GM23338 (cell line): ENCODE measurements around the gene MAP2K5. TPM values are rescaled to one million over a fixed set of nuclear protein-coding genes. Genes with fewer than 3 reads are reported as not detected.
A peak's percentile ranks its signal among the peaks of the same experiment; 100 is the strongest.

Source experiments
- ATAC-seq: fragments of 200-7000 bp; cut with Tn5 transposase; 3 replicates; pipeline ENCODE4 v1.9.1; 2020
- DNase-seq: peaks from one replicate; pipeline ENCODE4 v3.0.0-alpha.2; 2015; ENCODE audit warnings: low spot score
- H2AFZ ChIP-seq: fragments of 200-600 bp; sonication (generic); 2 replicates; pipeline ENCODE4 v1.8.0; 2016; ENCODE audit warnings: antibody characterized with exemption, mild to moderate bottlenecking, moderate library complexity
- H3F3A ChIP-seq: fragments of 200-600 bp; sonication (generic); replicated peaks from 2 replicates; pipeline ENCODE4 v1.8.0; 2017; ENCODE audit warnings: antibody characterized with exemption, mixed run types, low read depth
- H3K27ac ChIP-seq: fragments of 200-600 bp; sonication (generic); 2 replicates; pipeline ENCODE4 v1.6.1; 2016; ENCODE audit warnings: low read depth
- H3K27me3 ChIP-seq: fragments of 200-600 bp; sonication (generic); 2 replicates; pipeline ENCODE4 v1.8.0; 2016; ENCODE audit warnings: mild to moderate bottlenecking, mixed run types, moderate library complexity; ENCODE audit not compliant: insufficient read depth
- H3K36me3 ChIP-seq: fragments of 200-600 bp; sonication (generic); 2 replicates; pipeline ENCODE4 v1.8.0; 2016; ENCODE audit warnings: mild to moderate bottlenecking; ENCODE audit not compliant: insufficient read depth
- H3K4me1 ChIP-seq: fragments of 200-600 bp; sonication (generic); 2 replicates; pipeline ENCODE4 v1.8.0; 2016; ENCODE audit warnings: mild to moderate bottlenecking, moderate library complexity; ENCODE audit not compliant: insufficient read depth
- H3K4me2 ChIP-seq: fragments of 200-600 bp; sonication (generic); 2 replicates; pipeline ENCODE4 v1.7.1; 2017; ENCODE audit warnings: mixed run types
- H3K4me3 ChIP-seq: fragments of 200-600 bp; sonication (generic); 2 replicates; pipeline ENCODE4 v1.6.1; 2016; ENCODE audit warnings: mixed run types
- H3K79me2 ChIP-seq: fragments of 200-600 bp; sonication (generic); replicated peaks from 2 replicates; pipeline ENCODE4 v1.8.0; 2017; ENCODE audit warnings: mild to moderate bottlenecking; ENCODE audit not compliant: insufficient read depth
- H3K9me2 ChIP-seq: fragments of 200-600 bp; sonication (generic); 2 replicates; pipeline ENCODE4 v1.8.0; 2017; ENCODE audit not compliant: insufficient read depth
- H4K20me1 ChIP-seq: fragments of 200-600 bp; sonication (generic); replicated peaks from 2 replicates; pipeline ENCODE4 v1.8.0; 2017; ENCODE audit warnings: mild to moderate bottlenecking; ENCODE audit not compliant: insufficient read depth
- H3K27ac Mint-ChIP-seq: 2 replicates; pipeline ENCODE4 v1.8.0; 2020; ENCODE audit warnings: inconsistent platforms, mild to moderate bottlenecking, moderate library complexity, mixed read lengths
- H3K27me3 Mint-ChIP-seq: 3 replicates; pipeline ENCODE4 v1.8.0; 2022; ENCODE audit warnings: low read depth, mild to moderate bottlenecking, moderate library complexity, mixed read lengths, inconsistent platforms; ENCODE audit not compliant: insufficient read depth, poor library complexity
- H3K36me3 Mint-ChIP-seq: 3 replicates; pipeline ENCODE4 v1.8.0; 2021; ENCODE audit warnings: low read depth, mild to moderate bottlenecking, inconsistent platforms, moderate library complexity, mixed read lengths
- H3K4me1 Mint-ChIP-seq: 3 replicates; pipeline ENCODE4 v1.8.0; 2020; ENCODE audit warnings: mild to moderate bottlenecking, inconsistent platforms, mixed read lengths
- H3K4me3 Mint-ChIP-seq: 3 replicates; pipeline ENCODE4 v1.8.0; 2021; ENCODE audit warnings: moderate library complexity, mild to moderate bottlenecking, inconsistent platforms, mixed read lengths
- H3K9me3 Mint-ChIP-seq: 3 replicates; pipeline ENCODE4 v1.8.0; 2020; ENCODE audit warnings: moderate library complexity, mild to moderate bottlenecking, inconsistent platforms, mixed read lengths
- EZH2 ChIP-seq: fragments of 200-600 bp; sonication (generic); IDR thresholded peaks from one replicate; pipeline ENCODE4 v1.8.0; 2017; ENCODE audit warnings: antibody characterized with exemption, mild to moderate bottlenecking, low read depth; ENCODE audit not compliant: unreplicated experiment
- JUNB ChIP-seq: IDR thresholded peaks from one replicate; pipeline ENCODE4 v1.6.1; 2016; ENCODE audit warnings: antibody characterized with exemption; ENCODE audit not compliant: unreplicated experiment
- NANOG ChIP-seq: IDR thresholded peaks from 2 replicates; pipeline ENCODE4 v1.6.1; 2016; ENCODE audit warnings: antibody characterized with exemption, borderline replicate concordance
- STAT1 ChIP-seq: IDR thresholded peaks from one replicate; pipeline ENCODE4 v1.6.1; 2016; ENCODE audit warnings: antibody characterized with exemption; ENCODE audit not compliant: unreplicated experiment
- ZNF114 ChIP-seq: fragments of 250-450 bp; sonication (Bioruptor Pico); IDR thresholded peaks from 2 replicates; pipeline ENCODE4 v1.5.0; 2020; ENCODE audit warnings: mild to moderate bottlenecking, moderate library complexity
- ZNF331 ChIP-seq: fragments of 250-450 bp; sonication (Bioruptor Pico); IDR thresholded peaks from 2 replicates; pipeline ENCODE4 v1.5.0; 2020; ENCODE audit warnings: low read depth, mild to moderate bottlenecking, moderate library complexity
- polyA plus RNA-seq: library from polyadenylated mRNA; unstranded; fragments of >200 nt; fragmentation: Nextera tagmentation; extraction: Ambion mirVana; gene quantifications from 2 replicates; pipeline ENCODE4 v1.2.1, GENCODE V29; 2016
- total RNA-seq: library from RNA; depleted of rRNA; stranded (reverse); fragments of >200 nt; shearing (Covaris generic); gene quantifications from 2 replicates; pipeline ENCODE4 v1.2.3, GENCODE V29; 2014
- TF ChIP-seq, protein P1 (sequence below), 2 experiments: fragments of 200-600 bp in 1 of 2; sonication (generic) in 1 of 2; conservative IDR thresholded peaks; 2 replicates each; pipeline versions ENCODE4 v1.5.1 to v1.6.1; 2016 to 2017; ENCODE audit warnings: antibody characterized with exemption in 2 of 2, low read depth in 2 of 2, mild to moderate bottlenecking in 2 of 2, moderate library complexity in 1 of 2
- TF ChIP-seq, protein P2 (sequence below): fragments of 250-450 bp; sonication (Bioruptor Pico); IDR thresholded peaks from 2 replicates; pipeline ENCODE4 v1.5.0; 2020; ENCODE audit warnings: mild to moderate bottlenecking, moderate library complexity

Gene MAP2K5
- total and polyA plus RNA-seq, 2 experiments from 2014 or later, result 6.5 to 13.6 TPM

DNA sequence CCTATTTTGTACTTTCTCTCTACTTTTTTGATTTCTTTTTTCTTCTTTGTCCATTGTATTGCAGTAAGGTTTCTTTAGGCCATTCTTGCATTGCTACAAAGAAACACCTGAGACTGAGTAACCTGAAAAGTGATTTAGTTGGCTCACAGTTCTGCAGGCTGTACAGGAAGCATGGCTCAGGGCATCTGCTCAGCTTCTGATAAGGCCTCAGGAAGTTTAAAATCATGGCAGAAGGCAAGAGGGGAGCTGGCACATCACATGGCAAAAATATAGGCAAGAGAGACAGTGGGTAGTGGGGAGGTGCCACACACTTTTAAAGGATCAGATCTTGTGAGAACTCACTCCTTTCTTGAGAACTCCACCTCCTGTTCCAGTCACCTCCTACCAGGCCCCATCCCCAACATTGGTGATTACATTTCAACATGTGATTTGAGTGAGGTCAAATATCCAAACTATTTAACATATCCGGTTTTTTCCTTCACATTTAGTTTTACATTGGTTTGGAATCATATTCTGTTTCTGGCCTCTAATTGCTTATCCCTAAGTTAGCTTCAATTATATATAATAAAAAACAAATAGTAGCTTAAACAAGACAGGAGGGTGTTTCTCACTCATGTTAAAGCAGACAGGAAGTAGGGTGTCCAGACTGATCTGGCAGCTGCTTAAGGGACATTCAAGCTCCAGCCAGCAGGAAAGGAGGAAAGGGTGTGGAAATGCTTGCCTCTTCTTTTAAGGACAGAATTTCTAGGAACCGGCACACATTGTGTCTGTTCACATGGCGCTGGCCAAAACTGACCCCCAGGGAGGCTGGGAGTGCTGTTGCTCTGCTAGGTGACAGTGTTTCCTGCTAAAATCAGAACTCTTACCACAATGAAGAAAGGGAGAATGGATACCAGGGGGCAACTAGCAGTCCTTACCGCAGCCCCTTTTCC, 254.0 kb downstream of the MAP2K5 start:
- Histone ChIP-seq H3K79me2 (no peaks in the 10 kb centered on the region), H3K4me2 (no peak overlapping the region), H3K36me3 (no peaks in the 10 kb centered on the region), H3K4me1 (peaks cover 19% of the 10 kb centered on the region), H3K9me2 (0 out of 2 replicates have a peak, but pooled peaks cover 2% of the 10 kb centered on the region), H3F3A (no peaks in the 10 kb centered on the region), H2AFZ (no peak overlapping the region), H4K20me1 (no peaks in the 10 kb centered on the region; the same call in 1 of the 2 replicates), H3K27me3 (no peaks in the 10 kb centered on the region), H3K27ac (0 out of 2 replicates have a peak overlapping the region, but pooled peaks have one; percentile 8), H3K4me3 (no peak overlapping the region)
- no peak for ATAC-seq
- TF ChIP-seq EZH2 (no peak), ZNF114 (CRISPR knock-in tag) (no peak), JUNB (no peak), ZNF331 (no peak), NANOG (no peak)
- TF ChIP-seq, protein P1, sequence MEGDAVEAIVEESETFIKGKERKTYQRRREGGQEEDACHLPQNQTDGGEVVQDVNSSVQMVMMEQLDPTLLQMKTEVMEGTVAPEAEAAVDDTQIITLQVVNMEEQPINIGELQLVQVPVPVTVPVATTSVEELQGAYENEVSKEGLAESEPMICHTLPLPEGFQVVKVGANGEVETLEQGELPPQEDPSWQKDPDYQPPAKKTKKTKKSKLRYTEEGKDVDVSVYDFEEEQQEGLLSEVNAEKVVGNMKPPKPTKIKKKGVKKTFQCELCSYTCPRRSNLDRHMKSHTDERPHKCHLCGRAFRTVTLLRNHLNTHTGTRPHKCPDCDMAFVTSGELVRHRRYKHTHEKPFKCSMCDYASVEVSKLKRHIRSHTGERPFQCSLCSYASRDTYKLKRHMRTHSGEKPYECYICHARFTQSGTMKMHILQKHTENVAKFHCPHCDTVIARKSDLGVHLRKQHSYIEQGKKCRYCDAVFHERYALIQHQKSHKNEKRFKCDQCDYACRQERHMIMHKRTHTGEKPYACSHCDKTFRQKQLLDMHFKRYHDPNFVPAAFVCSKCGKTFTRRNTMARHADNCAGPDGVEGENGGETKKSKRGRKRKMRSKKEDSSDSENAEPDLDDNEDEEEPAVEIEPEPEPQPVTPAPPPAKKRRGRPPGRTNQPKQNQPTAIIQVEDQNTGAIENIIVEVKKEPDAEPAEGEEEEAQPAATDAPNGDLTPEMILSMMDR (conservative IDR thresholded peaks at IDR 0.05; ENCODE audit: low read depth in 2 of 2), result no peak
- peaks cover 6% of the 10 kb centered on the region for H3K27me3 Mint-ChIP-seq
- DNase-seq, result no peak
- peaks cover 7% of the 10 kb centered on the region; the same call in 2 of the 3 replicates for H3K9me3 Mint-ChIP-seq
- no peak overlapping the region for H3K27ac Mint-ChIP-seq
- H3K36me3 Mint-ChIP-seq, result peaks cover 9% of the 10 kb centered on the region; the same call in 1 of the 3 replicates
- no peak overlapping the region for H3K4me3 Mint-ChIP-seq
- peaks cover 27% of the 10 kb centered on the region for H3K4me1 Mint-ChIP-seq

DNA sequence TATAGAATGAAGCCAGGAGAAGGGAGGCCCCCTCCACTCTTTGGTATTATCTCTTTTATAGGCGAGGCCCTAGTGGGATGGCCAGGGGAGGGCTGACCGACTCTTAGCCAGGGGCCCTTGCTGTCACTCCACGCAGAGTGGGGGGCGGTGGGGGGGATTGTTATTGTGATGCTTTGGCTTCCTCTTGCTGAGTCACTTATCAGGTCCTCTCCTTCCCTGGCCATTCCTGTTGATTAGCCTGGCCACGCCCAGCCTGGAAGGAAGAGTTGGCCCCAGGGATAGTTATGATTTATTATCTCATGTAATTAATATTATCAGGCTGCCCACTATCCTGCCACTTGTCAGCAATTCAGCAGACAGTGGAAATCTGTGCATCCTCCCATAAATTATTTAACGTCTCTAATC, 257.3 kb downstream of the MAP2K5 start:
- no peaks in the 10 kb centered on the region for H3K36me3 ChIP-seq
- H3K27me3 ChIP-seq, result no peaks in the 10 kb centered on the region
- no peak overlapping the region for H3K4me3 ChIP-seq
- Mint-ChIP-seq H3K27ac (no peak overlapping the region), H3K4me3 (no peak overlapping the region), H3K9me3 (peaks cover 7% of the 10 kb centered on the region; the same call in 2 of the 3 replicates), H3K27me3 (peaks cover 5% of the 10 kb centered on the region), H3K36me3 (peaks cover 9% of the 10 kb centered on the region; the same call in 1 of the 3 replicates), H3K4me1 (peaks cover 28% of the 10 kb centered on the region)
- H3K79me2 ChIP-seq, result no peaks in the 10 kb centered on the region
- peaks cover 15% of the 10 kb centered on the region for H3K4me1 ChIP-seq
- no peak overlapping the region for H3K27ac ChIP-seq
- DNase-seq (no peak), ATAC-seq (no peak)
- H3K4me2 ChIP-seq, result no peak overlapping the region
- H3F3A ChIP-seq, result no peaks in the 10 kb centered on the region
- H2AFZ ChIP-seq, result no peak overlapping the region
- 0 out of 2 replicates have a peak, but pooled peaks cover 2% of the 10 kb centered on the region for H3K9me2 ChIP-seq
- H4K20me1 ChIP-seq, result no peaks in the 10 kb centered on the region; the same call in 1 of the 2 replicates
- TF ChIP-seq STAT1 (no peak), EZH2 (no peak), NANOG (no peak)
- TF ChIP-seq, protein P2, sequence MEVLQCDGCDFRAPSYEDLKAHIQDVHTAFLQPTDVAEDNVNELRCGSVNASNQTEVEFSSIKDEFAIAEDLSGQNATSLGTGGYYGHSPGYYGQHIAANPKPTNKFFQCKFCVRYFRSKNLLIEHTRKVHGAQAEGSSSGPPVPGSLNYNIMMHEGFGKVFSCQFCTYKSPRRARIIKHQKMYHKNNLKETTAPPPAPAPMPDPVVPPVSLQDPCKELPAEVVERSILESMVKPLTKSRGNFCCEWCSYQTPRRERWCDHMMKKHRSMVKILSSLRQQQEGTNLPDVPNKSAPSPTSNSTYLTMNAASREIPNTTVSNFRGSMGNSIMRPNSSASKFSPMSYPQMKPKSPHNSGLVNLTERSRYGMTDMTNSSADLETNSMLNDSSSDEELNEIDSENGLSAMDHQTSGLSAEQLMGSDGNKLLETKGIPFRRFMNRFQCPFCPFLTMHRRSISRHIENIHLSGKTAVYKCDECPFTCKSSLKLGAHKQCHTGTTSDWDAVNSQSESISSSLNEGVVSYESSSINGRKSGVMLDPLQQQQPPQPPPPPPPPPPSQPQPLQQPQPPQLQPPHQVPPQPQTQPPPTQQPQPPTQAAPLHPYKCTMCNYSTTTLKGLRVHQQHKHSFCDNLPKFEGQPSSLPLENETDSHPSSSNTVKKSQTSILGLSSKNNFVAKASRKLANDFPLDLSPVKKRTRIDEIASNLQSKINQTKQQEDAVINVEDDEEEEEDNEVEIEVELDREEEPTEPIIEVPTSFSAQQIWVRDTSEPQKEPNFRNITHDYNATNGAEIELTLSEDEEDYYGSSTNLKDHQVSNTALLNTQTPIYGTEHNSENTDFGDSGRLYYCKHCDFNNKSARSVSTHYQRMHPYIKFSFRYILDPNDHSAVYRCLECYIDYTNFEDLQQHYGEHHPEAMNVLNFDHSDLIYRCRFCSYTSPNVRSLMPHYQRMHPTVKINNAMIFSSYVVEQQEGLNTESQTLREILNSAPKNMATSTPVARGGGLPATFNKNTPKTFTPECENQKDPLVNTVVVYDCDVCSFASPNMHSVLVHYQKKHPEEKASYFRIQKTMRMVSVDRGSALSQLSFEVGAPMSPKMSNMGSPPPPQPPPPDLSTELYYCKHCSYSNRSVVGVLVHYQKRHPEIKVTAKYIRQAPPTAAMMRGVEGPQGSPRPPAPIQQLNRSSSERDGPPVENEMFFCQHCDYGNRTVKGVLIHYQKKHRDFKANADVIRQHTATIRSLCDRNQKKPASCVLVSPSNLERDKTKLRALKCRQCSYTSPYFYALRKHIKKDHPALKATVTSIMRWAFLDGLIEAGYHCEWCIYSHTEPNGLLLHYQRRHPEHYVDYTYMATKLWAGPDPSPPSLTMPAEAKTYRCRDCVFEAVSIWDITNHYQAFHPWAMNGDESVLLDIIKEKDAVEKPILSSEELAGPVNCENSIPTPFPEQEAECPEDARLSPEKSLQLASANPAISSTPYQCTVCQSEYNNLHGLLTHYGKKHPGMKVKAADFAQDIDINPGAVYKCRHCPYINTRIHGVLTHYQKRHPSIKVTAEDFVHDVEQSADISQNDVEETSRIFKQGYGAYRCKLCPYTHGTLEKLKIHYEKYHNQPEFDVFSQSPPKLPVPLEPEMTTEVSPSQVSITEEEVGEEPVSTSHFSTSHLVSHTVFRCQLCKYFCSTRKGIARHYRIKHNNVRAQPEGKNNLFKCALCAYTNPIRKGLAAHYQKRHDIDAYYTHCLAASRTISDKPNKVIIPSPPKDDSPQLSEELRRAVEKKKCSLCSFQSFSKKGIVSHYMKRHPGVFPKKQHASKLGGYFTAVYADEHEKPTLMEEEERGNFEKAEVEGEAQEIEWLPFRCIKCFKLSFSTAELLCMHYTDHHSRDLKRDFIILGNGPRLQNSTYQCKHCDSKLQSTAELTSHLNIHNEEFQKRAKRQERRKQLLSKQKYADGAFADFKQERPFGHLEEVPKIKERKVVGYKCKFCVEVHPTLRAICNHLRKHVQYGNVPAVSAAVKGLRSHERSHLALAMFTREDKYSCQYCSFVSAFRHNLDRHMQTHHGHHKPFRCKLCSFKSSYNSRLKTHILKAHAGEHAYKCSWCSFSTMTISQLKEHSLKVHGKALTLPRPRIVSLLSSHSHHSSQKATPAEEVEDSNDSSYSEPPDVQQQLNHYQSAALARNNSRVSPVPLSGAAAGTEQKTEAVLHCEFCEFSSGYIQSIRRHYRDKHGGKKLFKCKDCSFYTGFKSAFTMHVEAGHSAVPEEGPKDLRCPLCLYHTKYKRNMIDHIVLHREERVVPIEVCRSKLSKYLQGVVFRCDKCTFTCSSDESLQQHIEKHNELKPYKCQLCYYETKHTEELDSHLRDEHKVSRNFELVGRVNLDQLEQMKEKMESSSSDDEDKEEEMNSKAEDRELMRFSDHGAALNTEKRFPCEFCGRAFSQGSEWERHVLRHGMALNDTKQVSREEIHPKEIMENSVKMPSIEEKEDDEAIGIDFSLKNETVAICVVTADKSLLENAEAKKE (CRISPR knock-in tag), result no peak
- TF ChIP-seq, protein P1 (conservative IDR thresholded peaks at IDR 0.05; ENCODE audit: low read depth in 2 of 2), result no peak
